Measurements from ENCODE around the gene TMEM167B.
"Not testable (repeated sequence)": the region's sequence is repeated elsewhere in the genome, so short reads cannot be mapped to it uniquely, and the experiment has no call there.

The TMEM167B gene

DNA sequence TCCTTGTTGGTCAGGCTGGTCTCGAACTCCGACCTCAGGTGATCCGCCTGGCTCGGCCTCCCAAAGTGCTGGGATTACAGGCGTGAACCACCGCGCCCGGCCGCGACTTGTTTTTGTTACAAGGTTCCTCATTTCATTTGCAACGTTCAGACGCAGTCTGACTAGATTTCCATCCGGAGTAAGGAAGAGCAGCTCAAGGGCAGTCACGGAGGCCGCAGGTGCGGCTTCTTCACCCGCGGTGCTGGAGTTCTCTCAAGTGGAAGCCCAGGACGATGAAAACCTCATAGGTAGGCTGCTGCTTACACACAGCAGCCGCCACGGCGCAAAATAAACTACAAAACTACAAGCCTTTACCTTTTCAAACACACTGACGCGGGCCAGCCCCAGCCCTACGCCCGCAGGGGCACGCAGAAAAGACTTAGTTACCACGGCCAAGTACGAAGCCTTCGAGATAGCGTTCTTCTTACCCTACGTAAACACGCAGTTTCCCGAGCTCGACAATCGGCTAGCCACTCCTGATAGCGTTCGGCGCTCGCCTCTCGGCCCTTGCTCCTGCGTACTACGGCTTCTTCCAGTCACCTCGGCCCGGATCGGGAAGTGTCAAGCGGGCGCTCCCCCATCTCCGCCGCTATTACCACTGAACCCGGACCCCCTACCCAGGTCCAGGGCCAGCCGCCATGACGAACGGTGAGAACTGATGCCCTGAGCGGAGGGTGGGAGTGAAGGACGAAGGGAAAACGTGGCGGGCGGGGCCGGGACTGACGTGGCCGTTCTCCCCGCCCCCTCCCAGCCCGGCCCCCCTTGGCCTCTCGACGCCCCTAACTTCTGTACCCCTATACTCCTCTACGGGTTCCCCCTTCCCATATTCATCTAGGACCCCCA is at the start of gene TMEM167B:
Gene TMEM167B, plus strand, starts transcription at position 569 of the 882 bp plus-strand sequence. Its CDS starts 109 bp downstream, at position 678.
- peak; percentile 82 for DNase-seq

DNA sequence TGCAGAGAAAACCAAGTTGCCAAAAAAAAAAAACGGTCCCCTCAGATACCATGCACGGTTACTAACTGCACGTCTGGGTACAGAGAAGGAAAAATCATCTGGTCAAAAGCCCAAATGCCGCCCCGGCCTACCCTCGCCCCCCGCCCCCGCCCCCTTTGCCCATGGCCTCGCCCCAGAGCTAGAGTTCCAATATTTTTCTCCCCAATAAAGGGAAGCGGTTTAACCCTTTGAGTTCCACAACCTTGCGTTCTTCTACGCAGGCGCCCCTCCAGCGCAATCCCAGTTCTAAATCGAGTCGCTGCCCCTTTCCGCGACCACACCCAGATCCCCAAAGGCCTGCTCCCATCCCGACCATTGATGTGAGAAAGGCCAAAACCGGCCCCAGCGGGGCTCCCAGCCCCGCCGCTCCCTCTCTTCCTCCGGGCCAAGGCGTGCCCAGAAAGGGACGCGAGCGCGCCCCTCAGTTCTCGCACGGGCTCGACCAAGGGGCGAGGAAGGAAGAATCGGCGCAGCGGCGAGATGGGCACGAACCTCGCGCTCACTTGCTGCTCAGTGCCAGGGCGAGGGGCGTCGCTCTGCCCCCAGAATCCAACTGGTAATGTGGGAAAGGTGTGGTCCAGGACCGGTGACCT is 49.5 kb upstream of the TMEM167B start:
- no peak for DNase-seq

DNA sequence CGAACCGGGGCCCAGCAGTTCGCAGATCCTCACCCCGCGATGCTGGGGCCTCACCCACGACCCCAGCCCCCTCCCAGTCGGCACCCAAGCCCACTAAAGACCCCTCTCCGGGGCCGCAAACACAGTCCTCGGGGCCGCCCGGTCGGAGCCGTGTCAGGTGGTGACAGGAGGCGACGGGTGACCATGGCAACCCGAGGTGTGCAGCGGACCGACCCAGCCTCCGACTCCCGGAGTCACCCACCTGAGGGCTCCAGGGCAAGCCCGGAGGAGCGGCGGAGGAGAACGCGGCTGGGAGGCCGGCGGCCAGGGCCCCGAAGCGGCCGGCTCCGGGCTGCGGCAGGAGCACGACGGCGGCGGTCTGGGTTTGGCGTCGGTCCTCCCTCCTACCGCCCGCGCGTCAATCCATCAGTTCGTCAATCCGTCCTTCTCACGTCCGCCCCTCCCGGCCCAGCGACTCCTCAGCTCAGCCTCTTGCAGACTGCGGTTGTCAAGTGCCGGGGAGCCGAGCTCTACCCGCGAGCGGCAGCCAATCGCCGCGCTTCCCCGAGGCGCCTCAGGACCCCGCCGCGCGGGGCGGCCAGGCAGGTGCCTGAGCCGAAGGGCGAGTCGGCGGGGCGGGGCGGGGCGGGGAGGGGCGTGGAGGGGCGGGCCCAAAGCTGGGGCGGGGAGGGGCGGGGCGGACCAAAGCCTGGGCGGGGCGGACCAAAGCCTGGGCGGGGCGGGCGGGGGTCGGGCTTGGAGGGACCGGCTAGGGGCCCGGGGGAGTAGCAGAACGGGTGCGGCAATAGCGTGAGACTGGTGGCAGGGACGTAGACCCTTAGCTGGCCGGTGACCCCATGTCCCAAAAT is 48.7 kb upstream of the TMEM167B start, which contains the start of gene WDR47:
Gene WDR47, minus strand, starts transcription at position 482 of the 848 bp plus-strand sequence. CDS start 18,590 bp downstream, outside the sequence.
- DNase-seq, result peak; percentile 95

DNA sequence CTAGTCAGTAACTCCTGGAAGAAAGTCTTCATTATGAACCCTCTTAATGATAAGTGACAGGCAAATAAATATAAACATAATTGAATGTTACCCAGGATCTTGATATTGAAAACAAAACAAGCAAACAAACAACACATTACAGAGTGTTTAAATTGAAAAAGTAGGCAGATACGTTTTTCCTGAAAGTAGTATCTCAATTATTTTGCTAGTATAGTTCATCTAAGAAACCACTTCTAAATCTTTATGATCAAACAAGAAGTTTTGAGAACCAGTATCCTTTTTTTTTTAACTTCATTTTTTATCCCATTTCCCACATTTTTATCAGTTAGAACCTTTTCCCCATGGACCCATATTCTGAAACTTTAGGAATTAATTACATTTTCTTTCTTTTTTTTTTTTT is 45.0 kb upstream of the TMEM167B start:
- no peak for DNase-seq

GRCh38 chr1:109046671-109047070 is 43.9 kb upstream of the TMEM167B start:
- DNase-seq, result no peak

GRCh38 chr1:109047339-109047738 is 43.2 kb upstream of the TMEM167B start:
- no peak for DNase-seq

DNA sequence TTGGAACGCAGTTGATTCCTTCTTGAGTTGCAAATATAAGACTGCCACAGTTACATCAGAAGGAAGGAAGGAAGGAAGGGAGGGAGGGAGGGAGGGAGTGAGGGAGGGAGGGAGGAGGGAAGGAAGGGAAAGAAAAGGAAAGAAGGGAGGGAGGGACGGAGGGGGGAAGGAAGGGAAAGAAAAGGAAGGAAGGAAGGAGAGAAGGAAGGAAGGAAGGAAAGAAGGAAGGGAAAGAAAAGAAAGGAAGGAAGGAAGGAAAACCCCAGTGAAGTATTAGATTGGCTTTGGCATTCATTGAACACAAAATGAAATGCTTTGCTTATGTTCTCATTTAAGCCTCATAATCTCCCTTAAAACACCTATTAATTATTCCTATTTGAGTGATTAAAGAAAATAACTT is 42.2 kb upstream of the TMEM167B start:
- DNase-seq, result no peak

DNA sequence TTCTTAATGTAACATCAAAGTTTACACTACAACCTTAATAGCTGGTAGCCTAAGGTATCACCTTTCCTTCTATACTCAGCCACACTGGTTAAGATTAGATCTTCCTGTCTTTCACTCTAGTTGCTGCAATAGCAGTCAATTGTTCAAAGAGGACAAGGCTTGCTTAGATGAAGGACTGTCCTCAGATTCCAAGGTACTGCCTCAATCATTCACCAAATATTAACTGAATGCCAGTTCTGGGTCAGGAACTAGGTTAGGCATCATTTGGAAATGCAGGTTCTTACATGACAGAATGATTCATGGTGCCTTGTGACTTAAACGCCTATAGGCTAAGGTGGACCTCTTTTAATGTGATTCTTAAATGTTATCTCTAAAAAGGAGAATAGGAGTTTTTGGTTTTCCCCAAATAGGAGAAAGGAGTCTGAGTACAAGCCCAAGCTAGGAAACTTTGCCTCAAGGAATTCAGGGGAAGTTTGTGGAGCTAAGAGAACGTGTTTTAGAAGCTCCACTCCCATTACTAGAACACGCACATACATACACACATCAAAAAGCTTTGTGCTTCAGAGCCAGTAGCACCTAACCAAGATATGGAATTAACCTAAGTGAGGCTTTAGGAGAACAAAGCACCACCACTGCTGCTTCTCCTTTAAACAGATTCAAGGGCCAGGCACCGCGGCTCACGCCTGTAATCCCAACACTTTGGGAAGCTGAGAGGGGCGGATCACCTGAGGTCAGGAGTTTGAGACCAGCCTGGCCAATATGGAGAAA is 40.2 kb upstream of the TMEM167B start:
- DNase-seq, result no peak

DNA sequence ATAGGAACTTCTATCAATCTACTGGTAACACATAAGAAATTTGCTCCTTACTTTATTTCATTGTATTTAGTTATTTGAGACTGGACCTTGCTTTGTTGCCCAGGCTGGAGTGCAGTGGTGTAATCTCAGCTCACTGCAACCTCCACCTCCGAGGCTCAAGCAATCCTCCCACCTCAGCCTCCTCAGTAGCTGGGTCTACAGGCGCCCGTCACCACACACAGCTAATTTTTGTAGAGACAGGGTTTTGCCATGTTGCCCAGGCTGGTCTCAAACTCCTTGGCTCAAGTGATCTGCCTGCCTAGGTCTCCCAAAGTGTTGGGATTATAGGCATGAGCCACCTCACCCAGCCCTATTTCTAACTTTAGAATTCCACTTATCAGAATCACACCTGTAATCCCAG is 38.4 kb upstream of the TMEM167B start:
- not testable (repeated sequence) for DNase-seq

- DNase-seq, result no peak
These were observed 34.5 kb upstream of the TMEM167B start for GRCh38 chr1:109056064-109056463.

DNA sequence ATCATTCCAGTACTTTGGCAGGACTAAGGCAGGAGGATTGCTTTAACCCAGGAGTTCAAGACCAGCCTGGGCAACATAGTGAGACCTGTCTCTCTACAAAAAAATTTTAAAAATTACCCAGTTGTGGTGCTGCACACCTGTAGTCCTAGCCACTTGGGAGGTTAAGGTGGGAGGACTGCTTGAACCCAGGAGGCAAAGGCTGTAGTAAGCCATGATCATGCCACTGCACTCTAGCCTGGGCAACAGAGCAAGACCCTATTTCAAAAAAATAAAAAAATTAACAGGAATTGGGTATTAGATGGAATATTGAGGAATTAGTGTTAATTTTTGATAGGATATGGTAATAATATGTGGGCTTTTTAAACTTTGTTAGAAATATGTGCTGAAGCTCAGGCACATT is 31.5 kb upstream of the TMEM167B start:
- DNase-seq, result no peak

DNA sequence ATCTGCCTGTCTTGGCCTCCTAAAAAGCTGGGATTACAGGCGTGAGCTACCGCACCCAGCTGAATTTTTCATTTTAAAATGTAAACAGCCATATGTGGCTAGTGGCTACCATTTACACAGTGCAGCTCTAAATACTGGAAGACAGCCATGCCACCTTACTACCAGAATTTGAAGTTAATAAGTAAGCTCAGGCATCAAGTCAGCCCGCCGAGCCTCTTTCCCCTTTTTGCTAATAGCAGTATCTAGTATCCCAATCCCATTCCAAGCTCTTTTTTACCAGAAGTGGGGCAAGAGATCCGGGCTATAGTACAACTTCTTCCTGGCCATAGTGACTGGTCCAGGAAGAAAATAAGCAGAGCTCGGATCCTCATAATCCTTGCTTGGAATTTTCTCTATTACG is 29.9 kb upstream of the TMEM167B start:
- no peak for DNase-seq

GRCh38 chr1:109061183-109061582 is 29.4 kb upstream of the TMEM167B start:
- no peak for DNase-seq

DNA sequence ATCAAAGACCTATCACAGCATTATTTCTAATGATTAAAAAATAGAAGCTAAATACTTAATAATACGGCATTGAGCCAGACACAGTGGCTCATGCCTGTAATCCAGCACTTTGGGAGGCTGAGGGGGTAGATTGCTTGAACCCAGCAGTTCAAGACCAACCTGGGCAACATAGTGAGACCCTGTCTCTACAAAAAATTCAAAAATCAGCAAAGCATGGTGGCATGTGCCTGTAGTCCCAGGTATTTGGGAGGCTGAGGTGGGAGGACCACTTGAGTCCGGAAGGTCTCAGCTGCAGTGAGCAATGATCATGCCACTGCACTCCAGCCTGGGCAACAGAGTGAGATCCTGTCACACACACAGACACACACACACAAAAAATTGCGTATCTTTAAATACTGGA is 25.4 kb upstream of the TMEM167B start:
- no peak for DNase-seq

DNA sequence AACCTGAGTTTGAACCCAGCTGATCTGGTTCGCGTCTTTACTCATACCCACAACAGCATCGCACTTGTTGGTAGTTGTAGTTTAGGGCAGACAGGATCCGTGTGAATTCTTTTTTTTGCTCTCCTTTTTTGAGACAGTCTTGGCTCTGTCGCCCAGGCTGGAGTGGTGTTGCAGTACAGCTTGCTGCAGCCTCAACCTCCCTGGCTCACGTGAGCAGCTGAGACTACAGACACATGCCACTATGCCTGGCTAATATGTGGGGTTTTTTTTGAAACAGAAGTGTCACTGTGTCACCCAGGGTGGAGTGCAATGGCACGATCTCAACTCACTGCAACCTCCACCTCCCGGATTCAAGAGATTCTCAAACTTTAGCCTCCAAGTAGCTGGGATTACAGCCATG is 22.7 kb upstream of the TMEM167B start:
- DNase-seq, result no peak

DNA sequence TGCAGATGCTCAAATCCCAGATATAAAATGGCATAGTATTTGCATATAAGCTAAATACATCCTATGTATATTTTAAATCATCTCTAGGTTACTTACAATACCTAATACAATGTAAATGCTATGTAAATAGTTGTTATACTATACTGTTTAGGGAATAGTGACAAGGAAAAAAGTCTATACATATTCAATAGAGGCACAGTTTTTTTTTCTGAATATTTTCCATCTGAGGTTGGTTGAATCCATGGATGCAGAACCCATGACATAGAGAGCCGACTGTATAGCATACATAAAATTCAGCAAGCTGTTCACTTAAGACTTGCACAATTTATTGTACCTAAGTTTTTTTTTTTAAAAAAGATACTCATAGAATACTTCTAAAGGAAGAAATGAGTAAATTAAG is 21.3 kb upstream of the TMEM167B start:
- DNase-seq, result no peak

GRCh38 chr1:109075531-109076490 is 14.8 kb upstream of the TMEM167B start, which contains the start of gene TAF13:
Gene TAF13 (minus strand): TSS chr1:109076003. CDS start chr1:109075947, 56 bp downstream.
- DNase-seq, result peak; percentile 82

GRCh38 chr1:109078317-109078716 is 12.2 kb upstream of the TMEM167B start:
- DNase-seq, result no peak

DNA sequence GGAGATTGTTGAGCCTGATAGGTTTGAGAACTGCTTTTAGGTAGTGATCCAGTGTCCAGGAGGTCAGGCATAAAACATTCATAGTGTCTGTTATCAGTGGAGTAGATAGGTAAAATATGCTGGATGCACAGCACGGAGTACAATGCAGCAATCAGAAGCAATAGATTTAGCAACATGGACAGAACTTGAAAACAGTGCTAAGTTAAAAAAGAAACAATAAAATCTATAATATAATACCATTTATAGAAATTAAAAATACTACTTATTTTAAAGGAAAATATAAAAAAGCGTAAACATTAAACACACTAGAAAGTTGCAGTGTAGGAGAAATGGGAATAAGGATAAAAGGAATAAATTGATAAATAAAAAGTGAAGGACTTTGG is 11.3 kb upstream of the TMEM167B start:
- no peak for DNase-seq

- no peak for DNase-seq
These were observed 10.0 kb upstream of the TMEM167B start for GRCh38 chr1:109080441-109081082.

DNA sequence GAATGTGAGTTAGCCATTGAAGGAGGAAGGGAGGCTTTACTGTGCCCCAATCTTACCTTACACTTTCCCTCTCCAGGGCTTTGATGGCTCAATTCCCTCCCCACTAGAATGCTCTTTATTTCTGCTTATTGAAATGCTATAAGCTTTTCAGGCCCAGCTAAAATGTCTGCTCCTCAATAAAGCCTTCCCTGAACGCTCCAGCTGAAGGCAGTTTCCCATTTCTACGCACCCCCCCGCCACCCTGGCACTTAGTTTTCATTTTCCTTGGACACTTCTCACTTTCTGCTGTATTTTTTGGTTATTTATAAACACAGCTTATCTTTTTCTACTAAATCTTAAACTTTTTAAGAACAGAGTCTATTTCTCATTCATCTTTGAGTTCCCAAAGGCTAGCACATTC is 7.1 kb upstream of the TMEM167B start:
- DNase-seq, result no peak
